Measurements from ENCODE around the gene TMA7.

DNA sequence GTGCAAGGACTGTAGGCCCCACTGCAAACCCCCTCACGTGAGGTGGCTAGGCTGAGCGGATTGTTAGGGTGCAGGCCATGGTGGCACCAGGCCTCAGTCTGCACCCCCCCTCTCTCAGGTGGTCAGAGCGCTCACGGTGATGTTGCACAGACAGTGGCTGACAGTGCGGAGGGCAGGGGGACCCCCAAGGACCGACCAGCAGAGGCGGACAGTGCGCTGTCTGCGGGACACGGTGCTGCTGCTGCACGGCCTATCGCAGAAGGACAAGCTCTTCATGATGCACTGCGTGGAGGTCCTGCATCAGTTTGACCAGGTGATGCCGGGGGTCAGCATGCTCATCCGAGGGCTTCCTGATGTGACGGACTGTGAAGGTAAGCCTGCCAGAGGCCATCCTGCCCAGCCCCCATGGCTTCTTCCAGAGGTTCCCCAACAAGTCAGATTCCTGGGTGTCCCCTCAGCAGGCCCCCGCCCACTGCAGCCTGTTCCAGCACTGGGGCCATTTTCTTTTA lies 24.7 kb downstream of the TMA7 start:
- TF ChIP-seq CTCF (IDR thresholded peaks at IDR 0.05) (no peak), POLR2A (IDR thresholded peaks at IDR 0.05) (no peak)

All from breast epithelium (tissue), 3 donors.